A549 (cell line): ENCODE data around the gene IL17RA. TPM values are rescaled to one million over a fixed set of nuclear protein-coding genes. Genes with fewer than 3 reads are reported as not detected.

Experiments used
- ATAC-seq, 2 experiments: fragments of 200-7000 bp in 1 of 2; fragments of >200 bp in 1 of 2; cut with Nextera tagmentation in 1 of 2; cut with Tn5 transposase in 1 of 2; 3 replicates each; pipeline versions ENCODE4 v1.8.0 to v1.9.1; 2018 to 2020; ENCODE audit warnings: mild to moderate bottlenecking in 1 of 2, moderate library complexity in 1 of 2
- CTCF ChIA-PET: fragments of 300-600 bp; sonication (Branson Sonifier 250); formaldehyde crosslinking; extraction: SDS; loops from one replicate; lab custom pipeline; 2021; ENCODE audit warnings: antibody characterized with exemption, inconsistent platforms; lab: Yijun Ruan, JAX
- POLR2A ChIA-PET: fragments of 350-600 bp; formaldehyde crosslinking; extraction: SDS; loops from one replicate; lab custom pipeline; 2021; ENCODE audit warnings: antibody characterized with exemption, inconsistent platforms; lab: Yijun Ruan, JAX
- DNase-seq, 2 experiments: peaks; one replicate each; pipeline versions ENCODE4 v3.0.0 to v3.0.0-alpha.2; 2011 to 2016; ENCODE audit warnings: low read depth in 1 of 2, low spot score in 1 of 2
- FAIRE-seq: peaks from 2 replicates; lab custom pipeline; 2011; peaks lifted over from hg19 to GRCh38; lab: Jason Lieb, UNC
- H3K27ac ChIP-seq, 2 experiments: fragments of >200 bp; sonication (Bioruptor Twin); formaldehyde crosslinking; 3 replicates each; pipeline ENCODE4 v1.5.1; 2016 to 2017
- H3K4me1 ChIP-seq: fragments of >200 bp; sonication (Bioruptor Twin); formaldehyde crosslinking; 3 replicates; pipeline ENCODE4 v1.6.1; 2016
- H3K4me2 ChIP-seq: fragments of >200 bp; sonication (Bioruptor Twin); formaldehyde crosslinking; 3 replicates; pipeline ENCODE4 v1.6.1; 2016
- H3K4me3 ChIP-seq: fragments of >200 bp; sonication (Bioruptor Twin); formaldehyde crosslinking; 3 replicates; pipeline ENCODE4 v1.5.1; 2016
- H3K9me3 ChIP-seq: fragments of >200 bp; sonication (Bioruptor Twin); formaldehyde crosslinking; 3 replicates; pipeline ENCODE4 v1.6.1; 2016
- ESRRA ChIP-seq: fragments of 150-350 bp; IDR thresholded peaks from 2 replicates; pipeline ENCODE4 v1.6.1; 2014; ENCODE audit warnings: mild to moderate bottlenecking, low read length, borderline replicate concordance
- FOSB ChIP-seq: fragments of 250-450 bp; sonication (Bioruptor Pico); IDR thresholded peaks from 2 replicates; pipeline ENCODE4 v1.5.0; 2020; ENCODE audit warnings: mild to moderate bottlenecking, moderate library complexity
- HDAC2 ChIP-seq: fragments of 200-600 bp; sonication (generic); IDR thresholded peaks from 2 replicates; pipeline ENCODE4 v1.6.1; 2016
- HOXB5 ChIP-seq: fragments of 250-450 bp; sonication (Bioruptor Pico); IDR thresholded peaks from 2 replicates; pipeline ENCODE4 v1.5.0; 2020; ENCODE audit warnings: mild to moderate bottlenecking, moderate library complexity
- JUN ChIP-seq, 2 experiments: fragments of >200 bp; sonication (Bioruptor Twin); formaldehyde crosslinking; IDR thresholded peaks; 2 replicates in 1 of 2; 3 replicates in 1 of 2; pipeline ENCODE4 v1.6.1; 2016 to 2017
- KDM1A ChIP-seq: fragments of 200-600 bp; sonication (generic); IDR thresholded peaks from 2 replicates; pipeline ENCODE4 v1.6.1; 2016; ENCODE audit warnings: low read depth, mild to moderate bottlenecking
- MAFK ChIP-seq: fragments of 450-650 bp; IDR thresholded peaks from 2 replicates; pipeline ENCODE4 v1.6.1; 2014; ENCODE audit not compliant: partially characterized antibody
- MAZ ChIP-seq: fragments of 150-350 bp; IDR thresholded peaks from 2 replicates; pipeline ENCODE4 v1.6.1; 2014; ENCODE audit warnings: antibody characterized with exemption, low read depth, low read length, borderline replicate concordance
- RARB ChIP-seq: fragments of 250-450 bp; sonication (Bioruptor Pico); IDR thresholded peaks from 2 replicates; pipeline ENCODE4 v1.8.0; 2021; ENCODE audit warnings: mild to moderate bottlenecking, moderate library complexity
- WGBS: methylation state at CpG from one replicate; pipeline ENCODE4 v1.1.6; 2017; ENCODE audit errors: missing lambda C conversion rate; 5-methylcytosine and 5-hydroxymethylcytosine counted together
- polyA plus RNA-seq, 4 experiments: library from polyadenylated mRNA; depleted of rRNA in 3 of 4; stranded (reverse); fragments of >200 nt; fragmentation: RNase III in 1 of 4; extraction: RNeasy Plus Mini Kit Qiagen cat#74134 plus additional on column Dnase treatment in 1 of 4; gene quantifications; 2 replicates in 3 of 4; 3 replicates in 1 of 4; pipeline ENCODE4 v1.2.3, GENCODE V29; 2011 to 2017
- TF ChIP-seq, protein P1 (sequence below): fragments of >200 bp; sonication (Bioruptor Twin); formaldehyde crosslinking; IDR thresholded peaks from 3 replicates; pipeline ENCODE4 v1.6.1; 2016
- TF ChIP-seq, protein P2 (sequence below): fragments of 250-450 bp; sonication (Bioruptor Pico); IDR thresholded peaks from 2 replicates; pipeline ENCODE4 v1.5.0; 2020; ENCODE audit warnings: low read depth, mild to moderate bottlenecking, moderate library complexity
- TF ChIP-seq, protein P3 (sequence below): fragments of 200-600 bp; sonication (generic); IDR thresholded peaks from 2 replicates; pipeline ENCODE4 v1.6.1; 2016; ENCODE audit warnings: antibody characterized with exemption, mild to moderate bottlenecking, moderate library complexity
- TF ChIP-seq, protein P4 (sequence below): IDR thresholded peaks from 2 replicates; pipeline ENCODE4 v1.6.1; 2012
- TF ChIP-seq, protein P5 (sequence below): fragments of 450-650 bp; IDR thresholded peaks from 2 replicates; pipeline ENCODE4 v1.6.1; 2014; ENCODE audit warnings: antibody characterized with exemption
- TF ChIP-seq, protein P6 (sequence below): fragments of 250-450 bp; sonication (Bioruptor Pico); IDR thresholded peaks from 2 replicates; pipeline ENCODE4 v1.5.0; 2021; ENCODE audit warnings: mild to moderate bottlenecking, moderate library complexity, borderline replicate concordance

The IL17RA gene
- polyA plus RNA-seq, 2 of the 4 experiments (the other 2 are of a cell fraction) = 4.3 to 6.4 TPM

DNA sequence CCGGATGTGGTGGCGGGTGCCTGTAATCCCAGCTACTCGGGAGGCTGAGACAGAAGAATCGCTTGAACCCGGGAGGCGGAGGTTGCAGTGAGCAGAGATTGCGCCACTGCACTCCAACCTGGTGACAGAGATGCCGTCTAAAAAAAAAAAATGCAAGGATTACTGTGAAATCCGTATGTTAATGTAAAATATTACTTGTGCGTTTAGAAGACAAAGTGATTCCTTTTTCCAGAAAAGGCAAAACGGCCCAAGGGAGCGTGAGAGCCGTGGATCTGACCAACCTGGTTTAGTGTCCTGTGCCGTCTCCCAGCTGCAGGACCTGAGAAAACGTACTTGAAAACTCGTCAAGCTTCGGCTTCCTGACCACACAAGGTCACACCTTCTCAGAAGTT, 73.4 kb downstream of the IL17RA start:
- Histone ChIP-seq H3K27ac (peak overlapping the region; percentile 93 to 97), H3K4me2 (peak overlapping the region; percentile 90), H3K9me3 (no peaks in the 10 kb centered on the region), H3K4me1 (peaks cover 14% of the 10 kb centered on the region; the same call in 2 of the 3 replicates), H3K4me3 (peak overlapping the region; percentile 90)
- FAIRE-seq (no peak), ATAC-seq (no peak), DNase-seq (no peak)
- CTCF ChIA-PET = interaction anchor here (1.1 to 11.7 kb wide), 2 partner anchors 14 to 343 kb away, joined by 3 to 89 read pairs; no protein-coding TSS in a partner anchor
- WGBS = 43% methylated on average over 17 of the region's 17 CpGs
- POLR2A ChIA-PET = interaction anchor here (0.8 to 2.6 kb wide), 2 partner anchors 13 to 27 kb away, joined by 3 to 16 read pairs; no protein-coding TSS in a partner anchor
- TF ChIP-seq MAFK (no peak), RARB (CRISPR knock-in tag) (no peak), HDAC2 (no peak), KDM1A (no peak), MAZ (no peak), HOXB5 (no peak), JUN (IDR thresholded peaks at IDR 0.05) (no peak), FOSB (no peak), ESRRA (no peak)
- TF ChIP-seq, protein P1, sequence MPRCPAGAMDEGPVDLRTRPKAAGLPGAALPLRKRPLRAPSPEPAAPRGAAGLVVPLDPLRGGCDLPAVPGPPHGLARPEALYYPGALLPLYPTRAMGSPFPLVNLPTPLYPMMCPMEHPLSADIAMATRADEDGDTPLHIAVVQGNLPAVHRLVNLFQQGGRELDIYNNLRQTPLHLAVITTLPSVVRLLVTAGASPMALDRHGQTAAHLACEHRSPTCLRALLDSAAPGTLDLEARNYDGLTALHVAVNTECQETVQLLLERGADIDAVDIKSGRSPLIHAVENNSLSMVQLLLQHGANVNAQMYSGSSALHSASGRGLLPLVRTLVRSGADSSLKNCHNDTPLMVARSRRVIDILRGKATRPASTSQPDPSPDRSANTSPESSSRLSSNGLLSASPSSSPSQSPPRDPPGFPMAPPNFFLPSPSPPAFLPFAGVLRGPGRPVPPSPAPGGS = no peak
- TF ChIP-seq, protein P2, sequence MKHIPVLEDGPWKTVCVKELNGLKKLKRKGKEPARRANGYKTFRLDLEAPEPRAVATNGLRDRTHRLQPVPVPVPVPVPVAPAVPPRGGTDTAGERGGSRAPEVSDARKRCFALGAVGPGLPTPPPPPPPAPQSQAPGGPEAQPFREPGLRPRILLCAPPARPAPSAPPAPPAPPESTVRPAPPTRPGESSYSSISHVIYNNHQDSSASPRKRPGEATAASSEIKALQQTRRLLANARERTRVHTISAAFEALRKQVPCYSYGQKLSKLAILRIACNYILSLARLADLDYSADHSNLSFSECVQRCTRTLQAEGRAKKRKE = no peak
- TF ChIP-seq, protein P3, sequence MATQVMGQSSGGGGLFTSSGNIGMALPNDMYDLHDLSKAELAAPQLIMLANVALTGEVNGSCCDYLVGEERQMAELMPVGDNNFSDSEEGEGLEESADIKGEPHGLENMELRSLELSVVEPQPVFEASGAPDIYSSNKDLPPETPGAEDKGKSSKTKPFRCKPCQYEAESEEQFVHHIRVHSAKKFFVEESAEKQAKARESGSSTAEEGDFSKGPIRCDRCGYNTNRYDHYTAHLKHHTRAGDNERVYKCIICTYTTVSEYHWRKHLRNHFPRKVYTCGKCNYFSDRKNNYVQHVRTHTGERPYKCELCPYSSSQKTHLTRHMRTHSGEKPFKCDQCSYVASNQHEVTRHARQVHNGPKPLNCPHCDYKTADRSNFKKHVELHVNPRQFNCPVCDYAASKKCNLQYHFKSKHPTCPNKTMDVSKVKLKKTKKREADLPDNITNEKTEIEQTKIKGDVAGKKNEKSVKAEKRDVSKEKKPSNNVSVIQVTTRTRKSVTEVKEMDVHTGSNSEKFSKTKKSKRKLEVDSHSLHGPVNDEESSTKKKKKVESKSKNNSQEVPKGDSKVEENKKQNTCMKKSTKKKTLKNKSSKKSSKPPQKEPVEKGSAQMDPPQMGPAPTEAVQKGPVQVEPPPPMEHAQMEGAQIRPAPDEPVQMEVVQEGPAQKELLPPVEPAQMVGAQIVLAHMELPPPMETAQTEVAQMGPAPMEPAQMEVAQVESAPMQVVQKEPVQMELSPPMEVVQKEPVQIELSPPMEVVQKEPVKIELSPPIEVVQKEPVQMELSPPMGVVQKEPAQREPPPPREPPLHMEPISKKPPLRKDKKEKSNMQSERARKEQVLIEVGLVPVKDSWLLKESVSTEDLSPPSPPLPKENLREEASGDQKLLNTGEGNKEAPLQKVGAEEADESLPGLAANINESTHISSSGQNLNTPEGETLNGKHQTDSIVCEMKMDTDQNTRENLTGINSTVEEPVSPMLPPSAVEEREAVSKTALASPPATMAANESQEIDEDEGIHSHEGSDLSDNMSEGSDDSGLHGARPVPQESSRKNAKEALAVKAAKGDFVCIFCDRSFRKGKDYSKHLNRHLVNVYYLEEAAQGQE = no peak
- TF ChIP-seq, protein P4, sequence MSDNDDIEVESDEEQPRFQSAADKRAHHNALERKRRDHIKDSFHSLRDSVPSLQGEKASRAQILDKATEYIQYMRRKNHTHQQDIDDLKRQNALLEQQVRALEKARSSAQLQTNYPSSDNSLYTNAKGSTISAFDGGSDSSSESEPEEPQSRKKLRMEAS = no peak
- TF ChIP-seq, protein P5, sequence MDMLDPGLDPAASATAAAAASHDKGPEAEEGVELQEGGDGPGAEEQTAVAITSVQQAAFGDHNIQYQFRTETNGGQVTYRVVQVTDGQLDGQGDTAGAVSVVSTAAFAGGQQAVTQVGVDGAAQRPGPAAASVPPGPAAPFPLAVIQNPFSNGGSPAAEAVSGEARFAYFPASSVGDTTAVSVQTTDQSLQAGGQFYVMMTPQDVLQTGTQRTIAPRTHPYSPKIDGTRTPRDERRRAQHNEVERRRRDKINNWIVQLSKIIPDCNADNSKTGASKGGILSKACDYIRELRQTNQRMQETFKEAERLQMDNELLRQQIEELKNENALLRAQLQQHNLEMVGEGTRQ = no peak
- TF ChIP-seq, protein P6, sequence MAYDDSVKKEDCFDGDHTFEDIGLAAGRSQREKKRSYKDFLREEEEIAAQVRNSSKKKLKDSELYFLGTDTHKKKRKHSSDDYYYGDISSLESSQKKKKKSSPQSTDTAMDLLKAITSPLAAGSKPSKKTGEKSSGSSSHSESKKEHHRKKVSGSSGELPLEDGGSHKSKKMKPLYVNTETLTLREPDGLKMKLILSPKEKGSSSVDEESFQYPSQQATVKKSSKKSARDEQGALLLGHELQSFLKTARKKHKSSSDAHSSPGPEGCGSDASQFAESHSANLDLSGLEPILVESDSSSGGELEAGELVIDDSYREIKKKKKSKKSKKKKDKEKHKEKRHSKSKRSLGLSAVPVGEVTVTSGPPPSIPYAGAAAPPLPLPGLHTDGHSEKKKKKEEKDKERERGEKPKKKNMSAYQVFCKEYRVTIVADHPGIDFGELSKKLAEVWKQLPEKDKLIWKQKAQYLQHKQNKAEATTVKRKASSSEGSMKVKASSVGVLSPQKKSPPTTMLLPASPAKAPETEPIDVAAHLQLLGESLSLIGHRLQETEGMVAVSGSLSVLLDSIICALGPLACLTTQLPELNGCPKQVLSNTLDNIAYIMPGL (CRISPR knock-in tag) = no peak
